HG03558 (cell line): ENCODE results near the gene ADGRB2.

Experiments
- ATAC-seq: cut with Tn5 transposase; IDR thresholded peaks from one replicate; pipeline ENCODE4 v1.9.1; 2021; ENCODE audit warnings: moderate number of reproducible peaks; ENCODE audit not compliant: unreplicated experiment; ENCODE audit errors: extremely low read depth

ADGRB2 gene

GRCh38 chr1:31690921-31691320 is 73.2 kb downstream of the ADGRB2 start:
- ATAC-seq, result no peak

GRCh38 chr1:31689854-31690253 is 74.3 kb downstream of the ADGRB2 start:
- ATAC-seq, result no peak

GRCh38 chr1:31689379-31689778 is 74.8 kb downstream of the ADGRB2 start:
- no peak for ATAC-seq

DNA sequence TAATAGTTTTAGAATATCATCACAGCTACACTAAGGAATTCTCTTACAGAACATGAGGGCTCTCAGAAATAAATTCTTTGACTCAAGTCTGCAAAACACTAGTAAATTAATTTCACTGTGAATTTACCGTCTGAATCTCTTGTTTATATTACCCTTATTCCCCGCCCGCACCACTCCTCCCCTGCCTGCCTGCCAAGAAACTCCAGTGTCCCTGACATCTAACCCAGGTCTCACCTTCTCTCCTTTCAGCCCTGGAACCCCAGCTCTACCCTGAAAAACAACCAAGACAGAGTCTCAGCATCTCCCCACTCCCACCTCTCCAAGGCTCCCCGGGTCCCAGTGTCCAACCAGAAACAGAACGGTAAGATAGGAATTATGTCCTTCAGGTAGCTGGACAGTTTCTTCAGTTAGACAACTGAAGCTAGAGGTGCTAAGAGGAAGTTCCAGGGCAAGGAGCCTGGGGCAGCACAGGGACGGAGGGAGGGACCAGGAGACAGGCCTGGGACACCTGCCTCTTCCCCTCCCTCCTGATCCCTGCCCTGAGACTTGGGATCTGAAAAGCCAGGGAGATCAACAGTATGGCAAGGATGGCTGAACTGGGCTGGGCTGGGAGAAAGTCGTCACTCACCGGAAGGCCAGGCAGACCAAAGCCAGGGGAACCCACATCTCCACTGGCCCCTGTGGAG is 75.8 kb downstream of the ADGRB2 start:
- ATAC-seq, result no peak

GRCh38 chr1:31687601-31688000 is 76.5 kb downstream of the ADGRB2 start:
- no peak for ATAC-seq

DNA sequence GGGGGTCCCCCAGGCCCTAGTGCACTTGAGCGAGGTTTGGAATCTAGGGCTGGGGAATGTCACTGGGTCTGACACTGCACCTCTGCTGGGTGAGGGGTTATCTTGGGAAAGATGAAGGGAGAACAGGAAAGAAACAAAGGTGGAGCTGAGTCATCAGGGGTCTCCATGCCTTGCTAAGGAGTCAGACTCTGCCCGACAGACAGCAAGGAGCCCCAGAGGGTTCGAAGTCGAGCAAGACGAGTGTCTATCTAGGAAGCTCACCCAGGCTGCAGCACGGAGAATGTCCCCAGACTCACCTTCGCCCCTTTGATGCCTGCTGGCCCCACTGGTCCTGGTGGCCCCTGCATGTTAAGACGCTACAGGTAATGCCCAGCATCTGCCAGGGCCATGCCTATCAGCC is 78.3 kb downstream of the ADGRB2 start:
- ATAC-seq, result no peak

GRCh38 chr1:31683997-31684396 is 80.1 kb downstream of the ADGRB2 start:
- ATAC-seq, result no peak

- ATAC-seq, result no peak
Measured at GRCh38 chr1:31681415-31681814, 82.7 kb downstream of the ADGRB2 start.

DNA sequence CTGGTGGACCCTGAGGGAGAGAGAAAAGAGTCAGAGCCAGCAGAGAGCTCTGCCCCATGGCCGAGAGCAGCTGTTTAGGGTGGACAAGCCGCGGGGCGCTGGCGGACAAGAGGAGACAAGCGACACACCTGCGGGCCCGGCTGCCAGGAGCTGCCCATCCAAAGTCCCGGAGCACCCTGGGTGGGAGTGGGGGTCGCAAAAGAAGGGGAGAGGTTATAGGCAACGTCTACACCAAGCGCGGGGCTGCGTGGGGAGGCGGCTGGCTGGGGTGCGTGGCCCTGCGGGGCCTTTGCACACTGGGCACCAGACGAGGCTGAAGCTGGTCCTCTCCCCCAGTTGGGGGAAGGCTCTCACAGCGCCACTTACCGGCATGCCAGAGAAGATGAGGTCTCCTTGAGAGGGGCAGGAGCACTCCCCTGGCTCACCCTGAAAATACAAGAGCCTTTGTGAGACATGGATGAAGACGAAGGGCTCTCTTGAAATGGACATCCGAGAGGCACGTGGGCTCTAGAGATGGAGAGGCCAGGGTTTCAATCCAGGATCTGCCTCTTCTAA is 84.4 kb downstream of the ADGRB2 start:
- no peak for ATAC-seq

GRCh38 chr1:31679091-31679490 is 85.0 kb downstream of the ADGRB2 start:
- ATAC-seq, result no peak

DNA sequence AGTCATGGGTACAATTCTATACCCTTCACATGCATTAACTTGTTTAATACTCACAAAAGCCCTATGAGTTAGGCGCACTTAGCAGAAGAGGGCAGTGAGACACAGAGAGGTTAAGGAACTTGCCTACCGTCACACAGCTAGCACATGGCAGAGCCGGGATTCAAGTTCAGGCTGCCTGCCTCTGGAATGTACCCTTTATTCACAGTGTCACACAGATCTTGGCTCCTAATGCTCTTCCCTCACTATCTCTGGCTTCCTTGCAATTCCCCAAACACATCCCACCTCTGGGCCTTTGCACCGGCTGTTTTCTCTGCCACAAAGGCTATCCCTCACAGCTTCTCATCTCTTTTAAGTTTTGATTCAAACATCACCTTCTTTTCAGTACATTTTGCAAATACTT is 85.5 kb downstream of the ADGRB2 start:
- ATAC-seq, result no peak

DNA sequence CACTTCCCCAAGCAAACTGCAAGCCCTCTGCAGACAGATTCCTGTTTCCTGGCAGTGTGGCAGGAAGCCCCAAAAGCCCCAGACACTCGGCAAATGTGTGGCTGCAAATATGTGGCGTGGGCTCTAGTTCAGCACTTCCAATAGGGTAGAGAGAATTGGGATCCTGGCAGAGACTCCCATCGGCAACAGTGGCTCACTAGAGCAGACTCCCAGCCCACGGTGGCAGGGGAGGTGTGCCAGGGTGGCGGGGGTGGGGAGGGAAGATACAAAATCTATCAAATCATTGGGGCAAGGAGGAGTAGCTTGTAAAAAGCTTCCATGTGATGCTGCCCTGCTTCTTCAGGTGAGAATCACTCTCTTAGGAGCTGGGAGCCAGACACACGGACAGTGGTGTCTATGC is 86.2 kb downstream of the ADGRB2 start:
- ATAC-seq, result no peak

DNA sequence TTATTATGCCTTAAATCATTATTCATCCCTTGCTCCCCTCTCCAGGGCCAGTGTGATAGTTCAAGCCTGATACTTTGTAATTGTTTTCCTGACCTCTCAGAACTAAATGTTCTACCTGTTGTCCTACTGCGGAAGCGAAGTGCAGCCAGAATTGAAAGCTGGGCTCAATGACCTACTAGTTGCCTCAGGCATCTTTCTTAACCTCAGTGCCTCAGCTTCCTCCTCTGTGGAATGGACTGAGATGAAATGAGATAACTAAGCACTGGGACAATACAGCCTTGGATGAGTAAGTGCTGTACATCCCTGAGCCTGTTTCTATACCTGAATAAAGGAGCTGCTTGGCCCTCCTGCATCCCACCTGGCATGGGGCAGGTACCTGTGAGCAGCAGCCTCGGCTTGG is 86.7 kb downstream of the ADGRB2 start:
- no peak for ATAC-seq
